Mesenchymal stem cell (in vitro differentiated cells and primary cell): ENCODE results near the gene STRIP2.
"Not testable (repeated sequence)": the region's sequence is repeated elsewhere in the genome, so short reads cannot be mapped to it uniquely, and the experiment has no call there.

Experiments used
- DNase-seq: peaks from one replicate; pipeline ENCODE4 v3.0.0-alpha.2; 2013
- H2AFZ ChIP-seq: one replicate; pipeline ENCODE4 v1.6.1; 2013; ENCODE audit warnings: low read depth, mild to moderate bottlenecking, control low read depth, inconsistent platforms, low read length, moderate library complexity
- H2AK5ac ChIP-seq: 2 replicates; pipeline ENCODE4 v1.6.1; 2013; ENCODE audit warnings: low read length, moderate library complexity, mild to moderate bottlenecking, inconsistent platforms; ENCODE audit not compliant: severe bottlenecking
- H2BK120ac ChIP-seq: one replicate; pipeline ENCODE4 v1.6.1; 2013; ENCODE audit warnings: low read depth, mild to moderate bottlenecking, inconsistent platforms, low read length, moderate library complexity
- H2BK12ac ChIP-seq, 2 experiments: one replicate each; pipeline ENCODE4 v1.6.1; 2013; ENCODE audit warnings: inconsistent platforms in 2 of 2, low read length in 2 of 2, mild to moderate bottlenecking in 2 of 2, moderate library complexity in 2 of 2, control low read depth in 1 of 2
- H2BK15ac ChIP-seq: one replicate; pipeline ENCODE4 v1.6.1; 2013; ENCODE audit warnings: mild to moderate bottlenecking, low read depth, inconsistent platforms; ENCODE audit not compliant: poor library complexity, severe bottlenecking
- H2BK5ac ChIP-seq: 2 replicates; pipeline ENCODE4 v1.6.1; 2013; ENCODE audit warnings: low read depth, mild to moderate bottlenecking, low read length, control low read depth, inconsistent platforms; ENCODE audit not compliant: poor library complexity, severe bottlenecking
- H3K14ac ChIP-seq, 2 experiments: one replicate each; pipeline ENCODE4 v1.6.1; 2013; ENCODE audit warnings: inconsistent platforms in 2 of 2, low read length in 2 of 2, control low read depth in 1 of 2, mild to moderate bottlenecking in 1 of 2, moderate library complexity in 1 of 2
- H3K18ac ChIP-seq, 2 experiments: one replicate each; pipeline ENCODE4 v1.6.1; 2013; ENCODE audit warnings: inconsistent platforms in 2 of 2, low read length in 2 of 2, control low read depth in 1 of 2, low read depth in 1 of 2, mild to moderate bottlenecking in 1 of 2
- H3K23ac ChIP-seq, 2 experiments: one replicate each; pipeline ENCODE4 v1.6.1; 2013; ENCODE audit warnings: inconsistent platforms in 2 of 2, low read length in 2 of 2, mild to moderate bottlenecking in 2 of 2, moderate library complexity in 2 of 2, control low read depth in 1 of 2
- H3K27ac ChIP-seq: 2 replicates; pipeline ENCODE4 v1.5.1; 2013; ENCODE audit warnings: mild to moderate bottlenecking, moderate library complexity, low read length, control low read depth, inconsistent platforms; ENCODE audit not compliant: poor library complexity, severe bottlenecking
- H3K27me3 ChIP-seq, 2 experiments: 2 replicates each; pipeline versions ENCODE4 v1.6.1 to v1.7.0; 2013; ENCODE audit warnings: low read length in 2 of 2, mild to moderate bottlenecking in 2 of 2, moderate library complexity in 2 of 2, control low read depth in 1 of 2, inconsistent platforms in 1 of 2; ENCODE audit not compliant: control insufficient read depth in 1 of 2, insufficient read depth in 1 of 2
- H3K36me3 ChIP-seq, 2 experiments: 2 replicates each; pipeline versions ENCODE4 v1.6.1 to v1.7.0; 2013; ENCODE audit warnings: low read length in 2 of 2, control low read depth in 1 of 2, inconsistent platforms in 1 of 2, low read depth in 1 of 2, mild to moderate bottlenecking in 1 of 2; ENCODE audit not compliant: insufficient read depth in 2 of 2, control insufficient read depth in 1 of 2
- H3K4ac ChIP-seq, 2 experiments: one replicate each; pipeline ENCODE4 v1.6.1; 2013; ENCODE audit warnings: inconsistent platforms in 2 of 2, low read length in 2 of 2, mild to moderate bottlenecking in 2 of 2, moderate library complexity in 2 of 2, control low read depth in 1 of 2, low read depth in 1 of 2
- H3K4me1 ChIP-seq: 2 replicates; pipeline ENCODE4 v1.6.1; 2013; ENCODE audit warnings: low read depth, low read length, control low read depth; ENCODE audit not compliant: control insufficient read depth, insufficient read depth
- H3K4me2 ChIP-seq: 2 replicates; pipeline ENCODE4 v1.6.1; 2013; ENCODE audit warnings: low read length, mild to moderate bottlenecking, inconsistent platforms; ENCODE audit not compliant: poor library complexity, severe bottlenecking
- H3K4me3 ChIP-seq, 2 experiments: 2 replicates each; pipeline versions ENCODE4 v1.5.1 to v1.7.0; 2013; ENCODE audit warnings: low read length in 2 of 2, mild to moderate bottlenecking in 2 of 2, control low read depth in 1 of 2, low read depth in 1 of 2; ENCODE audit not compliant: insufficient read depth in 1 of 2
- H3K79me1 ChIP-seq: replicated peaks from 2 replicates; pipeline ENCODE4 v1.6.1; 2013; ENCODE audit warnings: mild to moderate bottlenecking, control low read depth, low read length, inconsistent platforms; ENCODE audit not compliant: poor library complexity, severe bottlenecking
- H3K9ac ChIP-seq: 2 replicates; pipeline ENCODE4 v1.7.0; 2013; ENCODE audit warnings: mild to moderate bottlenecking, low read length, moderate library complexity
- H3K9me3 ChIP-seq: 2 replicates; pipeline ENCODE4 v1.7.0; 2013; ENCODE audit warnings: mild to moderate bottlenecking, low read length; ENCODE audit not compliant: control insufficient read depth
- H4K8ac ChIP-seq: one replicate; pipeline ENCODE4 v1.6.1; 2013; ENCODE audit warnings: inconsistent platforms, mild to moderate bottlenecking, low read length, moderate library complexity
- H4K91ac ChIP-seq: one replicate; pipeline ENCODE4 v1.6.1; 2013; ENCODE audit warnings: mild to moderate bottlenecking, low read length, inconsistent platforms
- WGBS: methylation state at CpG from one replicate; pipeline ENCODE4 v1.1.7; 2013; ENCODE audit warnings: mixed read lengths; 5-methylcytosine and 5-hydroxymethylcytosine counted together

Gene STRIP2

DNA sequence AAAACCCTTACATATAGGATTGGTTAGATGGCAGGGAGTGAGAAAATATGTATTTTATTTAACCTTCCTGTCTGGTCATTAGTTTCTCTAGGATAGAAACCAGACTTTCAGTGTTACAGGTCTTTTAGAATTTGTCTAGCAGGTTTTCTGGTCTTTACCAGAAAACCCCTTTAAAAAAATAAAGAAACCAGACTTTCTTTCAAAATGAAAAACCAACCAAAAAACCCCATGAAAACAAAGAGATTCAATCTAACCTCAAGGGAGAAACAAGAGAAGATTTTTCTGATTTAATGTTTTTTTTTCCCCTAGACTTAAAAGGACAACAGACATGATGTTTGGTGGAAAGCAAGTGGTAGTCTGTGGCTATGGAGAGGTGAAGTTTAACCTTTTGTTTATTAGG is 28.7 kb upstream of the STRIP2 start:
- no peak overlapping the region for H4K91ac ChIP-seq
- no peak overlapping the region for H3K4ac ChIP-seq
- H3K36me3 ChIP-seq, result peaks cover 0 to 19% of the 10 kb centered on the region in 2 experiments
- H2AFZ ChIP-seq, result no peak overlapping the region
- H3K4me2 ChIP-seq, result no peak overlapping the region
- H3K27me3 ChIP-seq, result no peaks in the 10 kb centered on the region
- no peak overlapping the region for H2BK120ac ChIP-seq
- H3K4me1 ChIP-seq, result peaks cover 2% of the 10 kb centered on the region
- no peaks in the 10 kb centered on the region for H3K9me3 ChIP-seq
- H3K14ac ChIP-seq, result no peak overlapping the region
- H3K27ac ChIP-seq, result no peak overlapping the region
- no peak overlapping the region for H3K4me3 ChIP-seq
- no peak overlapping the region for H3K23ac ChIP-seq
- H2BK15ac ChIP-seq, result no peak overlapping the region
- no peak for DNase-seq
- H4K8ac ChIP-seq, result no peak overlapping the region
- no peak overlapping the region for H2BK5ac ChIP-seq
- no peak overlapping the region for H3K9ac ChIP-seq
- no peaks in the 10 kb centered on the region for H3K79me1 ChIP-seq
- no peak overlapping the region for H2BK12ac ChIP-seq
- no peak overlapping the region for H2AK5ac ChIP-seq
- no peak overlapping the region for H3K18ac ChIP-seq

GRCh38 chr7:129410238-129410637 is 24.0 kb upstream of the STRIP2 start:
- WGBS, result 97% methylated on average over 8 of the region's 8 CpGs
- not testable (repeated sequence) for H4K91ac ChIP-seq

DNA sequence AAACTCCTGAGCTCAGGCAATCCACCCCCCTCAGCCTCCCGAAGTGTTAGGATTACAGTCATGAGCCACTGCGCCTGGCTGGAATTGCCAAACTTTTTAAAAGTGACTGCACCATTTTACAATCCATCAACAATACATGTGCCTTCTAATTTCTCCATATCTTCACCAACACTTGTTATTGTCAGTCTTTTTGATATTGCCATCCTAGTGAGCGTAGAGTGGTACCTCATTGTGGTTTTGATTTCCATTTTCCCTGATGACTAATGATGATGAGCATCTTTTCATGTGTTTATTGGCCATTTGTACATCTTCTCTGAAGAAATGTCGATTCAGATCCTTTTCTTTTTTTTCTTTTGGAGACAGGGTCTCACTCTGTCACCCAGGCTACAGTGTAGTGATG is 21.7 kb upstream of the STRIP2 start:
- Histone ChIP-seq H2BK5ac (no peak overlapping the region), H4K8ac (no peak overlapping the region), H3K27ac (no peak overlapping the region), H2AK5ac (no peak overlapping the region), H3K4me2 (no peak overlapping the region), H3K14ac (no peak overlapping the region), H3K23ac (no peak overlapping the region), H2BK120ac (no peak overlapping the region), H3K18ac (no peak overlapping the region), H4K91ac (no peak overlapping the region), H3K36me3 (peaks cover 0 to 15% of the 10 kb centered on the region in 2 experiments), H3K9me3 (peaks cover 3% of the 10 kb centered on the region), H2BK12ac (no peak overlapping the region), H2AFZ (no peak overlapping the region), H3K79me1 (no peaks in the 10 kb centered on the region), H3K27me3 (no peaks in the 10 kb centered on the region), H3K4me1 (no peaks in the 10 kb centered on the region), H3K4me3 (no peak overlapping the region), H3K9ac (no peak overlapping the region), H3K4ac (no peak overlapping the region), H2BK15ac (no peak overlapping the region)
- no peak for DNase-seq
- WGBS, result 100% methylated on average over 4 of the region's 4 CpGs

More at GRCh38 chr7:129410238-129410637, 24.0 kb upstream of the STRIP2 start:
- not testable (repeated sequence) for H2BK12ac ChIP-seq, H2BK5ac ChIP-seq, H3K14ac ChIP-seq, H3K4ac ChIP-seq, H3K27me3 ChIP-seq, H4K8ac ChIP-seq, H3K4me2 ChIP-seq, H3K79me1 ChIP-seq, H2AFZ ChIP-seq, H3K9ac ChIP-seq, H2AK5ac ChIP-seq, H3K4me1 ChIP-seq, H3K4me3 ChIP-seq, H2BK15ac ChIP-seq, H3K23ac ChIP-seq, H3K18ac ChIP-seq, H3K9me3 ChIP-seq, DNase-seq, H2BK120ac ChIP-seq, H3K27ac ChIP-seq
- H3K36me3 ChIP-seq, result peaks cover 0 to 26% of the 10 kb centered on the region in 2 experiments

GRCh38 chr7:129417073-129417472 is 17.2 kb upstream of the STRIP2 start:
- WGBS, result 95% methylated on average over 5 of the region's 5 CpGs

More at GRCh38 chr7:129417073-129417472, 17.2 kb upstream of the STRIP2 start:
- Histone ChIP-seq H2BK120ac (no peak overlapping the region), H3K4ac (no peak overlapping the region), H3K18ac (no peak overlapping the region), H3K27me3 (no peaks in the 10 kb centered on the region), H3K14ac (no peak overlapping the region), H4K91ac (no peak overlapping the region), H2AFZ (no peak overlapping the region), H3K36me3 (peaks cover 0 to 10% of the 10 kb centered on the region in 2 experiments), H3K23ac (no peak overlapping the region), H2BK12ac (no peak overlapping the region), H3K79me1 (no peaks in the 10 kb centered on the region), H4K8ac (no peak overlapping the region), H3K27ac (no peak overlapping the region), H3K4me1 (no peaks in the 10 kb centered on the region), H3K9ac (no peak overlapping the region), H3K4me2 (no peak overlapping the region), H2BK5ac (no peak overlapping the region), H3K4me3 (no peak overlapping the region), H3K9me3 (peaks cover 3% of the 10 kb centered on the region), H2BK15ac (no peak overlapping the region), H2AK5ac (no peak overlapping the region)
- peak; percentile 13 for DNase-seq
